Muscle layer of duodenum (tissue), 2 donors: Measurements from ENCODE around the gene JAK1.
A peak's percentile ranks its signal among the peaks of the same experiment; 100 is the strongest.

Experiments
- H3K27ac ChIP-seq: one replicate; pipeline ENCODE4 v1.7.0; 2013; ENCODE audit warnings: mild to moderate bottlenecking, low read length
- H3K27me3 ChIP-seq: one replicate; pipeline ENCODE4 v1.7.0; 2013; ENCODE audit warnings: low read depth, mild to moderate bottlenecking, control low read depth, low read length
- H3K36me3 ChIP-seq, 2 donors: one replicate each; pipeline ENCODE4 v1.7.0; 2013; ENCODE audit warnings: low read length in 2 of 2, control low read depth in 1 of 2, mild to moderate bottlenecking in 1 of 2; ENCODE audit not compliant: insufficient read depth in 2 of 2, control insufficient read depth in 1 of 2
- H3K4me1 ChIP-seq, 2 donors: one replicate each; pipeline ENCODE4 v1.7.0; 2013; ENCODE audit warnings: low read length in 2 of 2, mild to moderate bottlenecking in 2 of 2, control low read depth in 1 of 2, moderate library complexity in 1 of 2; ENCODE audit not compliant: insufficient read depth in 2 of 2, control insufficient read depth in 1 of 2
- H3K4me3 ChIP-seq, 2 donors: one replicate each; pipeline ENCODE4 v1.7.0; 2013; ENCODE audit warnings: low read length in 2 of 2, low read depth in 1 of 2, mild to moderate bottlenecking in 1 of 2
- H3K9me3 ChIP-seq, 2 donors: one replicate each; pipeline ENCODE4 v1.7.0; 2013; ENCODE audit warnings: low read length in 2 of 2, control low read depth in 1 of 2, mild to moderate bottlenecking in 1 of 2; ENCODE audit not compliant: control insufficient read depth in 1 of 2
- donor health status: healthy.

Gene JAK1

GRCh38 chr1:64944913-64945312 is 21.4 kb downstream of the JAK1 start:
- Histone ChIP-seq H3K27me3 (no peaks in the 10 kb centered on the region), H3K27ac (no peak overlapping the region), H3K4me1 (peaks cover 6 to 10% of the 10 kb centered on the region in 2 donors), H3K9me3 (no peaks in the 10 kb centered on the region), H3K36me3 (no peaks in the 10 kb centered on the region), H3K4me3 (no peak overlapping the region)

- H3K4me1 ChIP-seq: peaks cover 0 to 11% of the 10 kb centered on the region in 2 donors
- H3K27ac ChIP-seq: no peak overlapping the region
- H3K27me3 ChIP-seq: no peaks in the 10 kb centered on the region
- no peak overlapping the region for H3K4me3 ChIP-seq
- no peaks in the 10 kb centered on the region for H3K36me3 ChIP-seq
- no peaks in the 10 kb centered on the region for H3K9me3 ChIP-seq
These were observed 23.7 kb downstream of the JAK1 start for GRCh38 chr1:64942675-64943074.

- Histone ChIP-seq H3K36me3 (no peaks in the 10 kb centered on the region), H3K9me3 (no peaks in the 10 kb centered on the region), H3K4me1 (peaks cover 0 to 11% of the 10 kb centered on the region in 2 donors), H3K27ac (no peak overlapping the region), H3K27me3 (no peaks in the 10 kb centered on the region), H3K4me3 (no peak overlapping the region)
These were observed 24.2 kb downstream of the JAK1 start for GRCh38 chr1:64942118-64942517.

DNA sequence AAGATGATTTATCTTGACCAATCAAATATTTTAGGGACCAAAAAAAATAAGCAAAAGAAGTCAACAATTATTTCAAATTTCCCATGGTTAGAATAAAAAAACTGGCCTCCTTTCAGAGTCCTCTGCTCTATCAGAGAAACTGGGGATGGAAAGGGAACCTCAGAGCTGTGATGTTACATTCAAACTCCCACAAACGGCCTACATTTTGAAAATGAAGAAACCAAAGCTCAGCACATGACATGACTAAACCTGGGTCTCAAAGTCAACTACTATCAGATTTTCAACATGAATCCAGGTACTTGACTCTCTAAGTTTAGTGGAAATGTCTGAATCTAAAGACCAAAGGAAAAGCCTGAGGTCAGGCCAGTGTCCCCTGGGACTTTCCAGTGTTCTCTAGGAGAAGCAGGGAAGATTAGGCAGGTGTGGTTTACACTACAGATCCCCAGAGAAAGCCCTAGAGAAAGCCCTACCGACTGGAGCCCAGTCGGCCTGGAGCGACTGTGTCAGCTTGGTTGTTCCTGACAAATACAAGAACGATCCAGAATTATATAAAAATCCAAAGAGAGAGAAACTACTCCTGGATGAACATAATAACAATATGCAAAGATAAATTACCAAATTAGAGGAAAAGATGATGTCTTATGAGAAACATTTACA is 24.8 kb downstream of the JAK1 start:
- H3K27ac ChIP-seq: no peak overlapping the region
- H3K4me1 ChIP-seq: peaks cover 0 to 11% of the 10 kb centered on the region in 2 donors
- no peaks in the 10 kb centered on the region for H3K27me3 ChIP-seq
- no peaks in the 10 kb centered on the region for H3K9me3 ChIP-seq
- no peaks in the 10 kb centered on the region for H3K36me3 ChIP-seq
- no peak overlapping the region for H3K4me3 ChIP-seq

DNA sequence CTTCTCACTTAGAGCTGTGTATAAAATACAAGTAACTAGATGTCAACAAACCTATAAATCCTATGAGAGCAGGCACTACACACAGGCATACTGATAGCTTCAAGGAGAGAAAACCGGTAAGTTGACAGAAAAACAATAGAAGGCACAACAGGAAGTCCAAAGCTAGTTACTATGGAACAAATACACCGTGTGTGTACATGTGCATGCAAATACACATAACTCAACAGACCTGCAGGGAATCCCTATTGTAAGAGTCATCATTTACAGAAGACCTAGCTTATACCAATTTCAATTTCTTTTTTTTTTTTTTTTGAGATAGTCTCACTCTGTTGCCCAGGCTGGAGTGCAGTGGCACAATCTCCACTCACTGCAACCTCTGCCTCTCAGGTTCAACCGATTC is 26.3 kb downstream of the JAK1 start:
- peaks cover 0 to 7% of the 10 kb centered on the region in 2 donors for H3K4me1 ChIP-seq
- no peak overlapping the region for H3K4me3 ChIP-seq

DNA sequence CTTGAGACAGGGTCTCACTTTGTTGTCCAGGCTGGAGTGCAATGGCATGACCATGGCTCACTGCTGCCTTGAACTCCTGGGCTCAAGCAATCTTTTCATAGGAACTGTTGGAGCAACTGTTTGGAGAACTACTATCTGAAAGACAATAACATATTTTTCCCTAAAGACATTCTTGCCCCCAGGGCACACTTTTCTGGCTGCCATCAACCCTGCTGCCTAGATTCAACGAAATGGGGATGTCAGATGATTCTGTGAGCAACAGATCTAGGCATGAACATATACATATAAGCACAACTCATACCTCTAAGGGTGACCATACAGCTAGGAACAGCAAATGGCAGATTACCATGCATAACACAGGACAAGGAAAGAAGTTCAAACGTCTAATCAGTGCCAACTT is 27.4 kb downstream of the JAK1 start:
- Histone ChIP-seq H3K27ac (no peak overlapping the region), H3K4me3 (no peak overlapping the region), H3K27me3 (no peaks in the 10 kb centered on the region), H3K4me1 (peaks cover 0 to 14% of the 10 kb centered on the region in 2 donors), H3K9me3 (no peaks in the 10 kb centered on the region), H3K36me3 (peaks cover 0 to 5% of the 10 kb centered on the region in 2 donors)

More for the DNA sequence above, 26.3 kb downstream of the JAK1 start:
- H3K36me3 ChIP-seq: no peaks in the 10 kb centered on the region
- H3K9me3 ChIP-seq: no peaks in the 10 kb centered on the region
- no peak overlapping the region for H3K27ac ChIP-seq
- no peaks in the 10 kb centered on the region for H3K27me3 ChIP-seq

GRCh38 chr1:64936956-64937355 is 29.4 kb downstream of the JAK1 start:
- H3K27ac ChIP-seq: no peak overlapping the region
- H3K4me3 ChIP-seq: no peak overlapping the region
- peaks cover 0 to 11% of the 10 kb centered on the region in 2 donors for H3K36me3 ChIP-seq
- no peaks in the 10 kb centered on the region for H3K9me3 ChIP-seq
- H3K4me1 ChIP-seq: peaks cover 0 to 29% of the 10 kb centered on the region in 2 donors
- H3K27me3 ChIP-seq: no peaks in the 10 kb centered on the region

GRCh38 chr1:64935551-64936155 is 30.7 kb downstream of the JAK1 start:
- H3K27me3 ChIP-seq: no peaks in the 10 kb centered on the region
- no peaks in the 10 kb centered on the region for H3K9me3 ChIP-seq
- peaks cover 0 to 11% of the 10 kb centered on the region in 2 donors for H3K36me3 ChIP-seq
- peaks cover 0 to 29% of the 10 kb centered on the region in 2 donors for H3K4me1 ChIP-seq
- H3K27ac ChIP-seq: no peak overlapping the region
- no peak overlapping the region for H3K4me3 ChIP-seq

DNA sequence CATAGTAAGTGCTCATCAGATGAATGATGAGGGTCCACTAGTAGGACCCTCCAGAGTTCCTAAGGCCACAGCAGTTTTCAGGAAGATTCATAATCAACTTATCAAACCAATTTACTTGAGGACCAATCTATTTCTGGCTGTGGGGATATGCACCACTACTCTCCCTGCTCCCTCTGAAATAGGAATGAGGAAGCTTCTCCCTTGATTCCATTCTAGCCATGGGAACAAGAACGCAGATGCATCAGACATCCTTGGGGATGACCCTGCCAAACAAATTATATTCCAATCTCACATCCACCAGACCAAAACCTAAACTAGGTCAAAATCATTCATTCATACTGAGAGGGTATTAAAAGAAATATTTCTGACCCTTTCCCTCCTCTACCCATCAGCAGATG is 31.5 kb downstream of the JAK1 start:
- Histone ChIP-seq H3K27ac (peak overlapping the region; percentile 3), H3K27me3 (no peaks in the 10 kb centered on the region)

DNA sequence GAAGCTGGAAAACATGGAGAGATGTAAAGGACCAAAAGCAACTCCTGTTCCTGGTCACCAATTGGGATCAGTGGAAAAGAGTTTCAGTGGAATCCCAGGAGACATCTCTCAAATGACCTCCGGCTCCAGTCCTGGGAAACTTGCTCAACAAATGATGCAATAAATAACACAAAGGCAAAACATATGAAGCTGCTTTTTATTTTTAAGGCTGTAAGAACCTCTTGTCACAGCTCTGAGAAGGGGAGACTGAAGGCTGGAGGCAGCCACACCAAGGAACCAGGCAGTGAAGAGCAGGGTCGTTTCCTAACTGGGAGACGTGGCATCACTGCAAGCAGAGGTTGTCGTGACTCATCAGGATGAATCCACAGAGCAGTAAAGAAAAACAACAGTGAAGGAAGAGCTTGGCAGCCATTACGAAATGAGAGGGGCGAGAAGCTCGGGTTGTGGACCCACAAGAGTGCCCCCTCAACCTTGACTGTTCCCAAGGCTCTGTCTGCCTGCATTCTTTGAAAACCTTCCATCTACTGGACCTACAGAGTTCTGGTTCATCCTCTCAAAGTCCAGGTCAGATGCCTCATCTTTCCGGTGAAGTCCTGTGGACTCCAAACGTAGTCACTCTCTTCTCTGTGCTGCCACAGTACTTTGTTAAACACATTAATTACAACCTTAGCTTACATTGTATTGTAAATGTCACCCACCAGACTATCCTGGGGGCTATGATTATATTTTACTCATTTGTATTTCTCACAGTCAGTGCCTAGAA is 32.1 kb downstream of the JAK1 start:
- peaks cover 0 to 11% of the 10 kb centered on the region in 2 donors for H3K36me3 ChIP-seq
- no peaks in the 10 kb centered on the region for H3K9me3 ChIP-seq
- H3K4me3 ChIP-seq: no peak overlapping the region
- peaks cover 0 to 24% of the 10 kb centered on the region in 2 donors for H3K4me1 ChIP-seq
- H3K27me3 ChIP-seq: no peaks in the 10 kb centered on the region
- peak overlapping the region; percentile 28 for H3K27ac ChIP-seq

More for the DNA sequence above, 31.5 kb downstream of the JAK1 start:
- H3K9me3 ChIP-seq: no peaks in the 10 kb centered on the region
- H3K4me3 ChIP-seq: no peak overlapping the region
- H3K36me3 ChIP-seq: peaks cover 0 to 11% of the 10 kb centered on the region in 2 donors
- H3K4me1 ChIP-seq: peaks cover 0 to 27% of the 10 kb centered on the region in 2 donors

GRCh38 chr1:64933296-64934070 is 32.9 kb downstream of the JAK1 start:
- Histone ChIP-seq H3K36me3 (peaks cover 0 to 11% of the 10 kb centered on the region in 2 donors), H3K4me3 (no peak overlapping the region), H3K9me3 (no peaks in the 10 kb centered on the region), H3K27me3 (no peaks in the 10 kb centered on the region), H3K4me1 (peaks cover 0 to 29% of the 10 kb centered on the region in 2 donors), H3K27ac (peak overlapping the region; percentile 28)
